ENCODE measurements around the gene TRIM36. TPM values are rescaled to one million over a fixed set of nuclear protein-coding genes. Genes with fewer than 3 reads are reported as not detected.

The TRIM36 gene
- total RNA-seq, 1 donor: 0.36 TPM

- Histone ChIP-seq H3K4me2 (ENCODE audit: insufficient read depth, low read length) (no peak overlapping the region), H3K79me2 (ENCODE audit: insufficient read depth, low read length) (no peaks in the 10 kb centered on the region), H3K4me1 (ENCODE audit: insufficient read depth, low read length) (no peaks in the 10 kb centered on the region), H3K27me3 (ENCODE audit: insufficient read depth, low read length) (no peaks in the 10 kb centered on the region), H3K36me3 (ENCODE audit: insufficient read depth, low read length) (no peaks in the 10 kb centered on the region), H2AFZ (ENCODE audit: low read length) (no peak overlapping the region), H3K27ac (ENCODE audit: low read depth, low read length) (no peak overlapping the region), H3K9me3 (ENCODE audit: low read depth, low read length) (no peaks in the 10 kb centered on the region), H4K20me1 (ENCODE audit: insufficient read depth, low read length) (no peaks in the 10 kb centered on the region), H3K4me3 (ENCODE audit: insufficient read depth, low read length) (no peak overlapping the region)
- TF ChIP-seq CTCF (IDR thresholded peaks at IDR 0.05; ENCODE audit: extremely low read depth, low read depth, low read length): peak; percentile 72
- no peak for DNase-seq (ENCODE audit: insufficient read length, low spot score, missing footprints)
Measured at GRCh38 chr5:115098041-115098702, 71.5 kb downstream of the TRIM36 start.

GRCh38 chr5:115097236-115097635, 72.5 kb downstream of the TRIM36 start:
- no peak for DNase-seq (ENCODE audit: insufficient read length, low spot score, missing footprints)
- no peaks in the 10 kb centered on the region for H3K36me3 ChIP-seq (ENCODE audit: insufficient read depth, low read length)
- H3K79me2 ChIP-seq (ENCODE audit: insufficient read depth, low read length): no peaks in the 10 kb centered on the region
- TF ChIP-seq CTCF (IDR thresholded peaks at IDR 0.05; ENCODE audit: extremely low read depth, low read depth, low read length): no peak
- no peaks in the 10 kb centered on the region for H3K9me3 ChIP-seq (ENCODE audit: low read depth, low read length)
- no peaks in the 10 kb centered on the region for H3K4me1 ChIP-seq (ENCODE audit: insufficient read depth, low read length)
- no peaks in the 10 kb centered on the region for H3K27me3 ChIP-seq (ENCODE audit: insufficient read depth, low read length)
- H3K4me2 ChIP-seq (ENCODE audit: insufficient read depth, low read length): no peak overlapping the region
- no peaks in the 10 kb centered on the region for H4K20me1 ChIP-seq (ENCODE audit: insufficient read depth, low read length)
- no peak overlapping the region for H2AFZ ChIP-seq (ENCODE audit: low read length)
- no peak overlapping the region for H3K4me3 ChIP-seq (ENCODE audit: insufficient read depth, low read length)
- H3K27ac ChIP-seq (ENCODE audit: low read depth, low read length): no peak overlapping the region

DNA sequence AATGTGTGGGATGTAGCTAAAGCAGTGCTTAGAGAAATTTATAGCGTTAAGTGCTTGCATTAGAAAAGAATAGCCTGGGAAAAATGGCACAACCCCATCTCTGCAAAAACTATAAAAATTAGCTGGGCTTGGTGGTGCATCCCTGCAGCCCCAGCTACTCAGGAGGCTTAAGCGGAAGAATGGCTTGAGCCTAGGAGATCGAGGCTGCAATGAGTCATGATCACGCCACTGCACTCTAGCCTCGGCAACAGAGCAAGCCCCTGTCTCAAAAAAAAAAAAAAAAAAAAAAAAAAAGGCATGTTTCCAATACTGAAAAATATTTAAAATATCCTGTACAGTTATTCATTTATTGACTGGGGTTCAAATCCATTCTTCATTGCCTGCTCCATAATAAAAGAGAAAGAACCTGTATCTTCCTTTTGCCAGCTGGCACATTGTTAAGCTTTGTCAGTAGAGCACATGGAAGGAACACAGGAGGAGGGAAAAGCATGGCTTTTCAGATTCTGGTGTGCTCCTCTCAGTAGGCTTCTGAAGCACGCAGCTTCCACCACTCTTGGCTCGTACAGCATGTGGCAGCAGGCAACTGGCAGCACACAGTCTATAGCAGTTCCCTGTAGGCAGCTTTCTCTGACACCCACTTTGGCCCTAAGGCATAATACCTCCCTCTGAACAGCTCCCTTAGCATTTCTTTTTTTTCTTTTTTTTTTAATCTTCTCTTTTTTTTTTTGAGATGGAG, 73.5 kb downstream of the TRIM36 start:
- DNase-seq (ENCODE audit: insufficient read length, low spot score, missing footprints): no peak
- no peaks in the 10 kb centered on the region for H3K36me3 ChIP-seq (ENCODE audit: insufficient read depth, low read length)
- H3K79me2 ChIP-seq (ENCODE audit: insufficient read depth, low read length): no peaks in the 10 kb centered on the region
- no peaks in the 10 kb centered on the region for H3K4me1 ChIP-seq (ENCODE audit: insufficient read depth, low read length)
- no peaks in the 10 kb centered on the region for H3K9me3 ChIP-seq (ENCODE audit: low read depth, low read length)
- no peaks in the 10 kb centered on the region for H4K20me1 ChIP-seq (ENCODE audit: insufficient read depth, low read length)
- no peak overlapping the region for H2AFZ ChIP-seq (ENCODE audit: low read length)
- H3K27ac ChIP-seq (ENCODE audit: low read depth, low read length): no peak overlapping the region
- H3K4me2 ChIP-seq (ENCODE audit: insufficient read depth, low read length): no peak overlapping the region
- no peak for TF ChIP-seq CTCF (IDR thresholded peaks at IDR 0.05; ENCODE audit: extremely low read depth, low read depth, low read length)
- H3K4me3 ChIP-seq (ENCODE audit: insufficient read depth, low read length): no peak overlapping the region
- no peaks in the 10 kb centered on the region for H3K27me3 ChIP-seq (ENCODE audit: insufficient read depth, low read length)

- H4K20me1 ChIP-seq (ENCODE audit: insufficient read depth, low read length): no peaks in the 10 kb centered on the region
- no peak overlapping the region for H3K27ac ChIP-seq (ENCODE audit: low read depth, low read length)
- H3K4me3 ChIP-seq (ENCODE audit: insufficient read depth, low read length): no peak overlapping the region
- TF ChIP-seq CTCF (IDR thresholded peaks at IDR 0.05; ENCODE audit: extremely low read depth, low read depth, low read length): no peak
- no peak overlapping the region for H2AFZ ChIP-seq (ENCODE audit: low read length)
- no peaks in the 10 kb centered on the region for H3K27me3 ChIP-seq (ENCODE audit: insufficient read depth, low read length)
- no peaks in the 10 kb centered on the region for H3K9me3 ChIP-seq (ENCODE audit: low read depth, low read length)
- H3K79me2 ChIP-seq (ENCODE audit: insufficient read depth, low read length): no peaks in the 10 kb centered on the region
- no peaks in the 10 kb centered on the region for H3K4me1 ChIP-seq (ENCODE audit: insufficient read depth, low read length)
- no peak for DNase-seq (ENCODE audit: insufficient read length, low spot score, missing footprints)
- H3K36me3 ChIP-seq (ENCODE audit: insufficient read depth, low read length): no peaks in the 10 kb centered on the region
- H3K4me2 ChIP-seq (ENCODE audit: insufficient read depth, low read length): no peak overlapping the region
Measured at GRCh38 chr5:115087951-115088350, 81.8 kb downstream of the TRIM36 start.
